Measurements from ENCODE around the gene SLC2A10.

The SLC2A10 gene

GRCh38 chr20:46695892-46696291 lies 13.6 kb upstream of the SLC2A10 start:
- H2AFZ ChIP-seq (ENCODE audit: low read length, unreplicated experiment), result no peak overlapping the region
- no peaks in the 10 kb centered on the region for H3K4me1 ChIP-seq (ENCODE audit: control insufficient read depth, insufficient read depth, low read length, unreplicated experiment)
- no peak overlapping the region for H3K27ac ChIP-seq (ENCODE audit: low read depth, low read length)
- H3K79me2 ChIP-seq (ENCODE audit: control insufficient read depth, insufficient read depth, low read length, unreplicated experiment), result no peaks in the 10 kb centered on the region
- no peaks in the 10 kb centered on the region for H3K27me3 ChIP-seq (ENCODE audit: insufficient read depth, low read length)
- no peaks in the 10 kb centered on the region for H3K36me3 ChIP-seq (ENCODE audit: insufficient read depth, low read length)
- H3K4me3 ChIP-seq (ENCODE audit: low read depth, low read length), result no peak overlapping the region

- Histone ChIP-seq H2AFZ (ENCODE audit: low read length, unreplicated experiment) (no peak overlapping the region), H3K4me1 (ENCODE audit: control insufficient read depth, insufficient read depth, low read length, unreplicated experiment) (no peaks in the 10 kb centered on the region), H3K36me3 (ENCODE audit: insufficient read depth, low read length) (no peaks in the 10 kb centered on the region), H3K79me2 (ENCODE audit: control insufficient read depth, insufficient read depth, low read length, unreplicated experiment) (no peaks in the 10 kb centered on the region), H3K4me3 (ENCODE audit: low read depth, low read length) (no peak overlapping the region), H3K27ac (ENCODE audit: low read depth, low read length) (no peak overlapping the region), H3K27me3 (ENCODE audit: insufficient read depth, low read length) (no peaks in the 10 kb centered on the region)
Measured at GRCh38 chr20:46696791-46697279, 12.6 kb upstream of the SLC2A10 start.

- no peak overlapping the region for H3K27ac ChIP-seq (ENCODE audit: low read depth, low read length)
- H3K27me3 ChIP-seq (ENCODE audit: insufficient read depth, low read length), result no peaks in the 10 kb centered on the region
- H2AFZ ChIP-seq (ENCODE audit: low read length, unreplicated experiment), result no peak overlapping the region
- H3K4me1 ChIP-seq (ENCODE audit: control insufficient read depth, insufficient read depth, low read length, unreplicated experiment), result no peaks in the 10 kb centered on the region
- H3K79me2 ChIP-seq (ENCODE audit: control insufficient read depth, insufficient read depth, low read length, unreplicated experiment), result no peaks in the 10 kb centered on the region
- no peaks in the 10 kb centered on the region for H3K36me3 ChIP-seq (ENCODE audit: insufficient read depth, low read length)
- no peak overlapping the region for H3K4me3 ChIP-seq (ENCODE audit: low read depth, low read length)
Measured at GRCh38 chr20:46698788-46699187, 10.7 kb upstream of the SLC2A10 start.

GRCh38 chr20:46699651-46700359 lies 9.6 kb upstream of the SLC2A10 start:
- Histone ChIP-seq H3K4me1 (ENCODE audit: control insufficient read depth, insufficient read depth, low read length, unreplicated experiment) (no peaks in the 10 kb centered on the region), H2AFZ (ENCODE audit: low read length, unreplicated experiment) (no peak overlapping the region), H3K27me3 (ENCODE audit: insufficient read depth, low read length) (no peaks in the 10 kb centered on the region), H3K79me2 (ENCODE audit: control insufficient read depth, insufficient read depth, low read length, unreplicated experiment) (no peaks in the 10 kb centered on the region), H3K4me3 (ENCODE audit: low read depth, low read length) (no peak overlapping the region), H3K36me3 (ENCODE audit: insufficient read depth, low read length) (no peaks in the 10 kb centered on the region), H3K27ac (ENCODE audit: low read depth, low read length) (no peak overlapping the region)

- Histone ChIP-seq H3K27me3 (ENCODE audit: insufficient read depth, low read length) (no peaks in the 10 kb centered on the region), H3K36me3 (ENCODE audit: insufficient read depth, low read length) (no peaks in the 10 kb centered on the region), H3K4me3 (ENCODE audit: low read depth, low read length) (no peak overlapping the region), H2AFZ (ENCODE audit: low read length, unreplicated experiment) (no peak overlapping the region), H3K4me1 (ENCODE audit: control insufficient read depth, insufficient read depth, low read length, unreplicated experiment) (no peaks in the 10 kb centered on the region), H3K27ac (ENCODE audit: low read depth, low read length) (no peak overlapping the region), H3K79me2 (ENCODE audit: control insufficient read depth, insufficient read depth, low read length, unreplicated experiment) (no peaks in the 10 kb centered on the region)
Measured at GRCh38 chr20:46700481-46700880, 9.0 kb upstream of the SLC2A10 start.

GRCh38 chr20:46701057-46701456 lies 8.4 kb upstream of the SLC2A10 start:
- no peak overlapping the region for H3K4me3 ChIP-seq (ENCODE audit: low read depth, low read length)
- H2AFZ ChIP-seq (ENCODE audit: low read length, unreplicated experiment), result no peak overlapping the region
- H3K27ac ChIP-seq (ENCODE audit: low read depth, low read length), result no peak overlapping the region
- no peaks in the 10 kb centered on the region for H3K27me3 ChIP-seq (ENCODE audit: insufficient read depth, low read length)
- H3K79me2 ChIP-seq (ENCODE audit: control insufficient read depth, insufficient read depth, low read length, unreplicated experiment), result no peaks in the 10 kb centered on the region
- no peaks in the 10 kb centered on the region for H3K36me3 ChIP-seq (ENCODE audit: insufficient read depth, low read length)
- no peaks in the 10 kb centered on the region for H3K4me1 ChIP-seq (ENCODE audit: control insufficient read depth, insufficient read depth, low read length, unreplicated experiment)

GRCh38 chr20:46701556-46701955 lies 7.9 kb upstream of the SLC2A10 start:
- Histone ChIP-seq H3K4me3 (ENCODE audit: low read depth, low read length) (no peak overlapping the region), H3K79me2 (ENCODE audit: control insufficient read depth, insufficient read depth, low read length, unreplicated experiment) (no peaks in the 10 kb centered on the region), H3K27me3 (ENCODE audit: insufficient read depth, low read length) (no peaks in the 10 kb centered on the region), H3K4me1 (ENCODE audit: control insufficient read depth, insufficient read depth, low read length, unreplicated experiment) (no peaks in the 10 kb centered on the region), H3K36me3 (ENCODE audit: insufficient read depth, low read length) (no peaks in the 10 kb centered on the region), H3K27ac (ENCODE audit: low read depth, low read length) (no peak overlapping the region), H2AFZ (ENCODE audit: low read length, unreplicated experiment) (no peak overlapping the region)

GRCh38 chr20:46701986-46702385 lies 7.5 kb upstream of the SLC2A10 start:
- Histone ChIP-seq H3K27ac (ENCODE audit: low read depth, low read length) (no peak overlapping the region), H3K4me1 (ENCODE audit: control insufficient read depth, insufficient read depth, low read length, unreplicated experiment) (no peaks in the 10 kb centered on the region), H3K4me3 (ENCODE audit: low read depth, low read length) (no peak overlapping the region), H3K36me3 (ENCODE audit: insufficient read depth, low read length) (no peaks in the 10 kb centered on the region), H3K27me3 (ENCODE audit: insufficient read depth, low read length) (no peaks in the 10 kb centered on the region), H2AFZ (ENCODE audit: low read length, unreplicated experiment) (no peak overlapping the region), H3K79me2 (ENCODE audit: control insufficient read depth, insufficient read depth, low read length, unreplicated experiment) (no peaks in the 10 kb centered on the region)

- Histone ChIP-seq H2AFZ (ENCODE audit: low read length, unreplicated experiment) (no peak overlapping the region), H3K79me2 (ENCODE audit: control insufficient read depth, insufficient read depth, low read length, unreplicated experiment) (no peaks in the 10 kb centered on the region), H3K36me3 (ENCODE audit: insufficient read depth, low read length) (no peaks in the 10 kb centered on the region)
Measured at GRCh38 chr20:46702447-46703203, 6.8 kb upstream of the SLC2A10 start.

GRCh38 chr20:46703435-46703834 lies 6.0 kb upstream of the SLC2A10 start:
- Histone ChIP-seq H3K27me3 (ENCODE audit: insufficient read depth, low read length) (no peaks in the 10 kb centered on the region), H3K27ac (ENCODE audit: low read depth, low read length) (no peak overlapping the region), H3K4me3 (ENCODE audit: low read depth, low read length) (no peak overlapping the region), H2AFZ (ENCODE audit: low read length, unreplicated experiment) (no peak overlapping the region), H3K36me3 (ENCODE audit: insufficient read depth, low read length) (no peaks in the 10 kb centered on the region), H3K79me2 (ENCODE audit: control insufficient read depth, insufficient read depth, low read length, unreplicated experiment) (no peaks in the 10 kb centered on the region), H3K4me1 (ENCODE audit: control insufficient read depth, insufficient read depth, low read length, unreplicated experiment) (no peaks in the 10 kb centered on the region)

More at GRCh38 chr20:46702447-46703203, 6.8 kb upstream of the SLC2A10 start:
- Histone ChIP-seq H3K27ac (ENCODE audit: low read depth, low read length) (no peak overlapping the region), H3K4me3 (ENCODE audit: low read depth, low read length) (no peak overlapping the region), H3K27me3 (ENCODE audit: insufficient read depth, low read length) (no peaks in the 10 kb centered on the region), H3K4me1 (ENCODE audit: control insufficient read depth, insufficient read depth, low read length, unreplicated experiment) (no peaks in the 10 kb centered on the region)
